Activated CD8-positive, alpha-beta T cell treated with anti-CD3 and anti-CD28 coated beads for 36 hours (primary cell): ENCODE data around the gene PCYT1A. TPM values are rescaled to one million over a fixed set of nuclear protein-coding genes. Genes with fewer than 3 reads are reported as not detected.
"Not testable (repeated sequence)": the region's sequence is repeated elsewhere in the genome, so short reads cannot be mapped to it uniquely, and the experiment has no call there.

ENCODE experiments used
- ATAC-seq: fragments of 200-7000 bp; cut with Tn5 transposase; one replicate; pipeline ENCODE4 v1.10.0; 2021; ENCODE audit warnings: mild to moderate bottlenecking, moderate library complexity
- CTCF ChIA-PET: fragments of 350-600 bp; sonication (Branson Sonifier 250); formaldehyde crosslinking; loops from one replicate; lab custom pipeline; 2021; ENCODE audit warnings: antibody characterized with exemption; lab: Charles Lee
- POLR2A ChIA-PET: fragments of 350-600 bp; sonication (Branson Sonifier 250); formaldehyde crosslinking; loops from one replicate; lab custom pipeline; 2021; ENCODE audit warnings: antibody characterized with exemption; lab: Charles Lee
- DNase-seq: peaks from one replicate; pipeline ENCODE4 v3.0.0-alpha.2; 2020
- H3K27ac Mint-ChIP-seq: one replicate; pipeline ENCODE4 v1.8.0; 2021; ENCODE audit warnings: mild to moderate bottlenecking, mixed read lengths
- H3K27me3 Mint-ChIP-seq: one replicate; pipeline ENCODE4 v1.8.0; 2021; ENCODE audit warnings: mixed read lengths
- H3K36me3 Mint-ChIP-seq: one replicate; pipeline ENCODE4 v1.8.0; 2021; ENCODE audit warnings: low read depth, mixed read lengths
- H3K4me1 Mint-ChIP-seq: one replicate; pipeline ENCODE4 v1.8.0; 2021; ENCODE audit warnings: low read depth, mixed read lengths
- H3K4me3 Mint-ChIP-seq: one replicate; pipeline ENCODE4 v1.8.0; 2021; ENCODE audit warnings: mild to moderate bottlenecking, moderate library complexity, mixed read lengths
- H3K9me3 Mint-ChIP-seq: one replicate; pipeline ENCODE4 v1.8.0; 2021; ENCODE audit warnings: mixed read lengths
- intact Hi-C: fragments of 100-400 bp; cut with micrococcal nuclease; formaldehyde crosslinking; loops from one replicate; pipeline ENCODE4 v1.10.0; 2022
- total RNA-seq, 2 experiments: library from RNA; stranded (reverse); gene quantifications; one replicate each; pipeline ENCODE4 v1.2.3, GENCODE V29; 2021
- TF ChIP-seq, protein P1 (sequence below): fragments of 200-600 bp; IDR thresholded peaks from one replicate; pipeline ENCODE4 v1.8.0; 2022; ENCODE audit warnings: antibody characterized with exemption, mild to moderate bottlenecking

The PCYT1A gene
- total RNA-seq, 2 experiments from 2014 or later, result 31.0 to 33.7 TPM

DNA sequence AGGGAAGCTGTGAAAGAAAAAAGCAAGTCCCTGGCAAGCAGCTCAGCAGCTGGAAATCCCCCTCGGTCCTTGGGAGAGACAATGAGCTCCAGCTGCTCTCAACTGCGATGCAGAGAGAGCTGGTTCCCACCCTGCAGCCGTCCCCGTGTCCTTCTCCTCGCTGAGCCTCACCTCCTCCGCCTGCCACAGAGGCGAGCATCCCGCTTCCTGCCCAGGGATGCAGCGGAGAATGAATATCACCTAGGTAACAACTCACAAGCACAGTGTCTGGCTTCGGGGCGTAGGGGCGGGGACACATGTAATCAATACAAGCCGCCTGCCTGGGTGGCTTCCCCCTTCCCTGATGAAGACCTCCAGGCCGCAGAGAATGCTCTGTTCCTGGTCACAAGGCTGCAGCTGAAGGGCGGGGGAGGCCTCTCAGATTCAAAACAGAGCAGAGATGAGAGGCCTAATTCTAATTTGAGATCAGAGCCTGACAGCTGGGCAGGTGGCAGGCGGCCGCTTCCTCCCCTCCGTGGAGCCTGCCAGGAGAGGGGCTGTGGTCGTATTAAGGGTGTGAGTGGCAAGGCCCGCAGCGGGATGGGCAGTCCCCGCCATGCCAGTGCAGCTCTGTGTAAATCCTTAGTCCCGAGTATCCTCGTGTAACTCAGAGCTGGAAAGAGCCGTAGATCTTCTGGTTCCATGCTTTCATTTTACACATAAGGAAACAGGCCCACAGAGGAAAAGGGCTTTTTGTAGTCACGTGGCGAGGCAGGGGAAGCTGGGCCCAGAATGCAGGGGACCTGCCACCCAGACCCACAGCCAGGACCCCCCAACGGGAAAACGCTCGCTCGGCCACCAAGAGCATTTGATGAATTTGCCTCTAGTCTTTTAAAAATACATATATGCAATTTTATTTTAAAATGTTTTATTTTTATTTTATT, 100.6 kb downstream of the PCYT1A start:
- ChIA-PET POLR2A (interaction anchor here (1.4 to 1.5 kb wide), 2 partner anchors 8 to 106 kb away, joined by 3 to 4 read pairs; no protein-coding TSS in a partner anchor), CTCF (interaction anchor here (0.7 to 17.6 kb wide), 4 partner anchors 10 to 292 kb away, joined by 3 to 296 read pairs (median 5); no protein-coding TSS in a partner anchor)
- Mint-ChIP-seq H3K4me1 (peaks cover 35% of the 10 kb centered on the region), H3K36me3 (no peaks in the 10 kb centered on the region), H3K4me3 (peak overlapping the region; percentile 26), H3K27ac (peak overlapping the region; percentile 77), H3K27me3 (no peaks in the 10 kb centered on the region), H3K9me3 (no peaks in the 10 kb centered on the region)
- intact Hi-C loops, result no loop called here
- DNase-seq, result peak; percentile 40
- ATAC-seq, result no peak
- TF ChIP-seq, protein P1, sequence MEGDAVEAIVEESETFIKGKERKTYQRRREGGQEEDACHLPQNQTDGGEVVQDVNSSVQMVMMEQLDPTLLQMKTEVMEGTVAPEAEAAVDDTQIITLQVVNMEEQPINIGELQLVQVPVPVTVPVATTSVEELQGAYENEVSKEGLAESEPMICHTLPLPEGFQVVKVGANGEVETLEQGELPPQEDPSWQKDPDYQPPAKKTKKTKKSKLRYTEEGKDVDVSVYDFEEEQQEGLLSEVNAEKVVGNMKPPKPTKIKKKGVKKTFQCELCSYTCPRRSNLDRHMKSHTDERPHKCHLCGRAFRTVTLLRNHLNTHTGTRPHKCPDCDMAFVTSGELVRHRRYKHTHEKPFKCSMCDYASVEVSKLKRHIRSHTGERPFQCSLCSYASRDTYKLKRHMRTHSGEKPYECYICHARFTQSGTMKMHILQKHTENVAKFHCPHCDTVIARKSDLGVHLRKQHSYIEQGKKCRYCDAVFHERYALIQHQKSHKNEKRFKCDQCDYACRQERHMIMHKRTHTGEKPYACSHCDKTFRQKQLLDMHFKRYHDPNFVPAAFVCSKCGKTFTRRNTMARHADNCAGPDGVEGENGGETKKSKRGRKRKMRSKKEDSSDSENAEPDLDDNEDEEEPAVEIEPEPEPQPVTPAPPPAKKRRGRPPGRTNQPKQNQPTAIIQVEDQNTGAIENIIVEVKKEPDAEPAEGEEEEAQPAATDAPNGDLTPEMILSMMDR, result no peak

DNA sequence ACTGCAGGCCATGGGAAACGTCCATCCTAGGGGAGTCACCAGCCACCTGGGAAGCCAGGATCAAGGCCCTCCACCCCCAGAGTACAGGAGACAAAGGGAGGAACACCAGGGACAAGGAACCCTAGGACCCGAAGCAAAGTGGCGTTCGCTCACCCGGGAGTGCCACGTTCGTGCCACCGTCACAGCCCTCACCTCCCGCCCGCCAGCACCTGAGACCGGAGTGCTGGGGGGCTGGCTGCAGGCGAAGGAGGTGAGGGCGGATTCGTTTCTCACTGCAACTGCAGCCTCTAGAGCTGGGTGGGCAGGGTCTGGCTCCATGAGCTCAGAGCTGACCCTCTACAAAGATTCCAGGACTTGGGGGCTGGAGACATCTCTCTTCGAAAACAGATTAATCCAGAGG, 102.6 kb downstream of the PCYT1A start:
- Mint-ChIP-seq H3K4me1 (peaks cover 49% of the 10 kb centered on the region), H3K27me3 (no peaks in the 10 kb centered on the region), H3K36me3 (no peaks in the 10 kb centered on the region), H3K9me3 (no peaks in the 10 kb centered on the region), H3K4me3 (no peak overlapping the region), H3K27ac (no peak overlapping the region)
- ChIA-PET CTCF (interaction anchor here (1.0 to 17.6 kb wide), 3 partner anchors 12 to 110 kb away, joined by 3 to 296 read pairs (median 7); no protein-coding TSS in a partner anchor), POLR2A (interaction anchor here (1.1 to 1.9 kb wide), 2 partner anchors 82 to 104 kb away, joined by 4 to 5 read pairs; no protein-coding TSS in a partner anchor)
- intact Hi-C loops, result loop anchor here (5.0 kb wide), 1 partner anchor 103 kb away; the partner anchor contains the start of gene TFRC
- no peak for ATAC-seq
- DNase-seq, result no peak
- TF ChIP-seq, protein P1, result no peak

GRCh38 chr3:196184169-196184432, 103.4 kb downstream of the PCYT1A start:
- H3K4me3 Mint-ChIP-seq, ATAC-seq, H3K27ac Mint-ChIP-seq, DNase-seq, H3K36me3 Mint-ChIP-seq, H3K9me3 Mint-ChIP-seq, H3K27me3 Mint-ChIP-seq: not testable (repeated sequence)
- peaks cover 56% of the 10 kb centered on the region for H3K4me1 Mint-ChIP-seq
- POLR2A ChIA-PET, result interaction anchor here (0.9 to 1.9 kb wide), 2 partner anchors 8 to 103 kb away, joined by 3 to 5 read pairs; no protein-coding TSS in a partner anchor
- intact Hi-C loops, result loop anchor here (5.0 kb wide), 1 partner anchor 102 kb away; the partner anchor contains the start of gene TFRC
- CTCF ChIA-PET, result interaction anchor here (1.0 to 17.6 kb wide), 3 partner anchors 13 to 109 kb away, joined by 3 to 296 read pairs (median 7); no protein-coding TSS in a partner anchor

DNA sequence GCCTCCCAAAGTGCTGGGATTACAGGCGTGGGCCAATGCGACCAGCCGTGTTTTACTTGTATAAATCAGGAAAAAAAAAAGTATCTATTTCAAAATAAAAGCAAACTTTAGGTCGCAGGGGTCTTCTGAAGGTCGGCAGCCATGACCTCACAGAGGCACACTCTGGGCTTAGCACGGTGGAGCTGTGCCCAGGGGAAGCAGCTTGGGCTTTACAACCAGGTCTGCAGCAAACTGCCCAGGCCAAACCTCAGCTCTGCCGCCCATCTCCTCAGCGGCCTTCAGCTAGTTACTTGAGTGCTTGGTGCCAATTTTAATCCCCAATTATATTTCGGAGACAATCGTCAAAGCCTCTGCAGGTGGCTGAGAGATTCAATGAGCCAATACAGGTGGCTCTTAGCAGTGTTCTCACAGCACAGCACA, 106.4 kb downstream of the PCYT1A start:
- no peaks in the 10 kb centered on the region for H3K27me3 Mint-ChIP-seq
- peaks cover 1% of the 10 kb centered on the region for H3K36me3 Mint-ChIP-seq
- H3K9me3 Mint-ChIP-seq, result peaks cover 1% of the 10 kb centered on the region
- TF ChIP-seq, protein P1, result no peak
- no peak overlapping the region for H3K4me3 Mint-ChIP-seq
- DNase-seq, result peak; percentile 25
- ATAC-seq, result no peak
- H3K27ac Mint-ChIP-seq, result peak overlapping the region; percentile 100
- H3K4me1 Mint-ChIP-seq, result peaks cover 52% of the 10 kb centered on the region
- ChIA-PET POLR2A (interaction anchor here (0.7 to 3.2 kb wide), 6 partner anchors 9 to 102 kb away, joined by 3 to 14 read pairs (median 7); no protein-coding TSS in a partner anchor), CTCF (interaction anchor here (1.5 to 3.2 kb wide), 4 partner anchors 11 to 108 kb away, joined by 4 to 32 read pairs (median 12); no protein-coding TSS in a partner anchor)
- intact Hi-C loops, result loop anchor here (5.0 kb wide), 1 partner anchor 99 kb away; the partner anchor contains the start of gene TFRC

DNA sequence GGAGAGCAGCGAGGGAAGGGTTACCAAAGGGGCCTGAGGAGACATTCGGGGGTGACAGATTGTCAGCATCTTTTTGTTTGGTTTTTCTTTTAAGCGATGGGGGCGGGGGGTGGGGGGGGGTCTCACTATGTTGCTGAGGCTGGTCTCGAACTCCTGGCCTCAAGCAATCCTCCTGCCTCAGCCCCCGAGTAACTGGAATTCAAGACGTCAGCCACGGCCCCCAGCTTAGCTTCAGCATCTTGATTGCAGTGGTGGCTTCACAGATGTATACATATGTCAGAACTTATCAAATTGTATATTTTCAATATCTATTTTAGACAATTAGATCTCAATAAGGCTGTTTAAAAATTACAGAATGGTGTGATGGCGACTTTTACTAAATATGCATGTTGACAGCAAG, 107.2 kb downstream of the PCYT1A start:
- Mint-ChIP-seq H3K4me1 (peaks cover 52% of the 10 kb centered on the region), H3K36me3 (peaks cover 1% of the 10 kb centered on the region), H3K27me3 (no peaks in the 10 kb centered on the region), H3K4me3 (peak overlapping the region; percentile 61), H3K9me3 (peaks cover 1% of the 10 kb centered on the region), H3K27ac (peak overlapping the region; percentile 100)
- CTCF ChIA-PET, result interaction anchor here (1.0 to 3.2 kb wide), 9 partner anchors 10 to 142 kb away, joined by 3 to 32 read pairs (median 5); no protein-coding TSS in a partner anchor
- DNase-seq, result no peak
- intact Hi-C loops, result loop anchor here (5.0 kb wide), 1 partner anchor 98 kb away; the partner anchor contains the start of gene TFRC
- POLR2A ChIA-PET, result interaction anchor here (1.3 to 3.2 kb wide), 5 partner anchors 9 to 102 kb away, joined by 4 to 14 read pairs (median 7); no protein-coding TSS in a partner anchor
- TF ChIP-seq, protein P1, result no peak
- no peak for ATAC-seq
